Right atrium auricular region (tissue), 2 donors: Measurements from ENCODE around the gene KCNA3. TPM values are rescaled to one million over a fixed set of nuclear protein-coding genes. Genes with fewer than 3 reads are reported as not detected.

Experiments used
- DNase-seq: peaks from one replicate; pipeline ENCODE4 v3.0.0-alpha.2; 2019; ENCODE audit warnings: low spot score
- H3K27ac ChIP-seq, 2 donors: fragments of 200-600 bp; sonication (generic); 1 replicate in 1 of 2; 2 replicates in 1 of 2; pipeline ENCODE4 v1.5.1; 2016 to 2019
- H3K27me3 ChIP-seq, 2 donors: fragments of 200-600 bp; sonication (generic); one replicate each; pipeline versions ENCODE4 v1.5.1 to v1.6.0; 2017 to 2019
- H3K36me3 ChIP-seq: fragments of 200-600 bp; sonication (generic); one replicate; pipeline ENCODE4 v1.5.1; 2016
- H3K4me1 ChIP-seq, 2 donors: fragments of 200-600 bp; sonication (generic); one replicate each; pipeline versions ENCODE4 v1.5.1 to v1.6.0; 2017 to 2019
- H3K4me3 ChIP-seq, 2 donors: fragments of 200-600 bp; sonication (generic); 1 replicate in 1 of 2; 2 replicates in 1 of 2; pipeline ENCODE4 v1.5.1; 2017 to 2019; ENCODE audit warnings: mild to moderate bottlenecking in 1 of 2, moderate library complexity in 1 of 2
- H3K9me3 ChIP-seq, 2 donors: fragments of 200-600 bp; sonication (generic); one replicate each; pipeline ENCODE4 v1.5.1; 2019
- total RNA-seq, 2 donors: library from RNA; depleted of rRNA; stranded (reverse); fragments of >200 nt; gene quantifications; one replicate each; pipeline ENCODE4 v1.1.0, GENCODE V29; 2016
- TF ChIP-seq, protein P1 (sequence below), 2 donors: fragments of 200-600 bp; sonication (generic); IDR thresholded peaks; one replicate each; pipeline ENCODE4 v1.5.1; 2019; ENCODE audit warnings: antibody characterized with exemption in 2 of 2

The KCNA3 gene
- total RNA-seq, 2 donors from 2014 or later = 1.5 to 1.9 TPM

DNA sequence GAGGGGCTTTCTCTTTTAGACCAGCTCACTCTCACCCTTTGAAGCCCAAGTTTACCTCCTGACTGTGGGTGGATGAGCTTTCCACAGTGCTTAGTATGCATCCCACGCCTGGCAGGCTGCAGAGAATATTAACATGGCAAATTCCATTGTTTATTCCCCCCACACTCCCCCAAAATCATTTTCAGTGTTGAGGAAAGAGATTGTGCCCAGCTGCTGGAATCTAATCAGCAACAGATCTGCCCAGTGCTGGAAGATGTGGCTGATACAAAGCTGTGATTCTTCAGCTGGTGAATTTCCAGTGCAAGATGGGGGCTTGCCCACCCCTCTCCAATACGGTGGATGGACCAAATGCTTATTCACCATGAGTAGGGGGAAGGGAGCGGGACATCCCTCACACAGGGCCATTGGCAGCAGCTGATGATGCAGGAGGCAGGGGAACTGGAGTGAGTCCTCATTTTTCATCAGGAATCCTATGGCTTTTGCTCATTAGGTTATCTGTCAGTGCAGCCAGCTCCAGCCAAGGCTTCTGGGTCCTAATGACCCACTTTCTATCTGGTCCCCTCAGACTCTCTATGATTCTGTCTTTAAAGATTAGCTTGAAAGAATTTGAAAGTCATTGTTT lies 39.7 kb upstream of the KCNA3 start:
- H3K27me3 ChIP-seq = no peaks in the 10 kb centered on the region
- H3K4me3 ChIP-seq = no peak overlapping the region
- no peak for DNase-seq
- no peaks in the 10 kb centered on the region for H3K9me3 ChIP-seq
- TF ChIP-seq, protein P1, sequence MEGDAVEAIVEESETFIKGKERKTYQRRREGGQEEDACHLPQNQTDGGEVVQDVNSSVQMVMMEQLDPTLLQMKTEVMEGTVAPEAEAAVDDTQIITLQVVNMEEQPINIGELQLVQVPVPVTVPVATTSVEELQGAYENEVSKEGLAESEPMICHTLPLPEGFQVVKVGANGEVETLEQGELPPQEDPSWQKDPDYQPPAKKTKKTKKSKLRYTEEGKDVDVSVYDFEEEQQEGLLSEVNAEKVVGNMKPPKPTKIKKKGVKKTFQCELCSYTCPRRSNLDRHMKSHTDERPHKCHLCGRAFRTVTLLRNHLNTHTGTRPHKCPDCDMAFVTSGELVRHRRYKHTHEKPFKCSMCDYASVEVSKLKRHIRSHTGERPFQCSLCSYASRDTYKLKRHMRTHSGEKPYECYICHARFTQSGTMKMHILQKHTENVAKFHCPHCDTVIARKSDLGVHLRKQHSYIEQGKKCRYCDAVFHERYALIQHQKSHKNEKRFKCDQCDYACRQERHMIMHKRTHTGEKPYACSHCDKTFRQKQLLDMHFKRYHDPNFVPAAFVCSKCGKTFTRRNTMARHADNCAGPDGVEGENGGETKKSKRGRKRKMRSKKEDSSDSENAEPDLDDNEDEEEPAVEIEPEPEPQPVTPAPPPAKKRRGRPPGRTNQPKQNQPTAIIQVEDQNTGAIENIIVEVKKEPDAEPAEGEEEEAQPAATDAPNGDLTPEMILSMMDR (IDR thresholded peaks at IDR 0.05) = no peak
- no peaks in the 10 kb centered on the region for H3K36me3 ChIP-seq
- H3K27ac ChIP-seq = no peak overlapping the region
- no peaks in the 10 kb centered on the region for H3K4me1 ChIP-seq

GRCh38 chr1:110713221-110713620 lies 38.5 kb upstream of the KCNA3 start:
- TF ChIP-seq, protein P1 (IDR thresholded peaks at IDR 0.05) = no peak

DNA sequence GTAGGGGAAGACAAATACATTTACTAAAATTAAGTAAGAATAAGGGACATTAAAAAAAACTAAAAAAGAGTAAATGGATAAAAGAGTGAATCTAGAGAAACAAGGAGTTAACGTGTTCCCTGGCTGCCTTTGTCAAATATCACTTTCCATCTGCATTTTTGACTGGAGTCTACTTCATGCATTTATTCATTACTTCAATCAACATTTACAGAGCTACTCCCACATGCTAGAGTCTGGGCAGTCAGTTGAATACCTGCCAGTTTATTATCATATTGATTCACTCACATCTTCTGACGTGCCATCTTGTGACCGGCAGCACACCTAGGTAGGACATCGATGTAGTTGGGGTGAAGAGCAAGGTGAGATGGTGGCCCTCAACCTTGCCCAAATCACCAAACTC lies 35.6 kb upstream of the KCNA3 start:
- no peak for DNase-seq
- H3K27ac ChIP-seq = no peak overlapping the region
- H3K4me1 ChIP-seq = no peaks in the 10 kb centered on the region
- TF ChIP-seq, protein P1 (IDR thresholded peaks at IDR 0.05) = no peak
- no peaks in the 10 kb centered on the region for H3K27me3 ChIP-seq
- no peaks in the 10 kb centered on the region for H3K36me3 ChIP-seq
- H3K9me3 ChIP-seq = no peaks in the 10 kb centered on the region
- H3K4me3 ChIP-seq = no peak overlapping the region

More at GRCh38 chr1:110713221-110713620, 38.5 kb upstream of the KCNA3 start:
- Histone ChIP-seq H3K4me3 (no peak overlapping the region), H3K36me3 (no peaks in the 10 kb centered on the region), H3K27ac (no peak overlapping the region), H3K27me3 (no peaks in the 10 kb centered on the region), H3K9me3 (no peaks in the 10 kb centered on the region), H3K4me1 (no peaks in the 10 kb centered on the region)
- DNase-seq = no peak

DNA sequence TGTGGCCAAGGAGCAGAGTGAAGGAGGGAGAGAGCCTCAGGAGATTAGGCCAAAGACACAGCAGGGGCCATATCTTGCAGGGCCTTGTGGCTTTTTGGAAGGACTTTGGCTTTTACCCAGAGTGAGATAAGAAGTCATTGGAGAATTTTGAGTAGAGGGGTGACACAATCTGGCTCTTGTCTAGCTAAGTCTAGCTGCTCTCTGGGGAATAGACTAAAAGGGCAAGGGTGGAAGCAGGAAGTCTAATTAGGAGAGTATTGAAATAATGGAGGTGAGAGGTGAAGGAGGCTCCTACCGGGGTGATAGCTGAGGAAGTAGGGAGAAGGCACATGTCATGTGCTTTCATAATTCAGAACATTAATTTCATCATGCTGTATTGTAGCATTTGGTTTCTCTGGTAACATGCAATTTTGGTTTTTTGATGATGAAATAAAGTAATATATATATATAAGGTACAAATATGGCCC lies 34.3 kb upstream of the KCNA3 start:
- no peak overlapping the region for H3K27ac ChIP-seq
- no peaks in the 10 kb centered on the region for H3K4me1 ChIP-seq
- H3K27me3 ChIP-seq = no peaks in the 10 kb centered on the region
- H3K36me3 ChIP-seq = no peaks in the 10 kb centered on the region
- TF ChIP-seq, protein P1 (IDR thresholded peaks at IDR 0.05) = no peak
- H3K4me3 ChIP-seq = no peak overlapping the region
- no peak for DNase-seq
- H3K9me3 ChIP-seq = no peaks in the 10 kb centered on the region

DNA sequence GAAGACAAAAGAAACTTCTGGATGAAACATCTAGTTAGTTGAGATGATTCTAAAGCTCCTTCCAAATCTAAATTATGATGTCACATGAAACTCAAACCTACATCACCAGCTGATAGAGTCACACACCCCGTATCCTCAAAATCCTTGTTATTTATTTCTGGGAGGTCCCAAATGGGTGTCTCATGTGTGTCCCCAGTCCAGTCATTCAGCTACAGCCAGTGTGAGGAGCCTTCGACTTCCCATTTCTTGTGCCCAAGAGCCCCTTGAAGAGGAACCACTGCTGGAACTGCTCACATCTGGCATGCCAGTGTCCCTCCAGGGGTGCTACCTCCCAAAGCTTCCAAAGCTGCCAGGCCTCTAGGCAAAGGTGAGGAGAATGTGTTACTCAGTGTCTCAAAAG lies 32.5 kb upstream of the KCNA3 start:
- DNase-seq = no peak
- no peaks in the 10 kb centered on the region for H3K27me3 ChIP-seq
- H3K36me3 ChIP-seq = no peaks in the 10 kb centered on the region
- H3K4me3 ChIP-seq = no peak overlapping the region
- H3K4me1 ChIP-seq = no peaks in the 10 kb centered on the region
- H3K9me3 ChIP-seq = no peaks in the 10 kb centered on the region
- TF ChIP-seq, protein P1 (IDR thresholded peaks at IDR 0.05) = no peak
- no peak overlapping the region for H3K27ac ChIP-seq

- no peaks in the 10 kb centered on the region for H3K27me3 ChIP-seq
- no peaks in the 10 kb centered on the region for H3K36me3 ChIP-seq
Observed at GRCh38 chr1:110706621-110707020, 31.9 kb upstream of the KCNA3 start.

More at GRCh38 chr1:110706621-110707020, 31.9 kb upstream of the KCNA3 start:
- H3K4me3 ChIP-seq = no peak overlapping the region
- TF ChIP-seq, protein P1 (IDR thresholded peaks at IDR 0.05) = no peak
- no peaks in the 10 kb centered on the region for H3K9me3 ChIP-seq
- no peak for DNase-seq
- H3K4me1 ChIP-seq = no peaks in the 10 kb centered on the region
- no peak overlapping the region for H3K27ac ChIP-seq
